HepG2 (cell line): ENCODE results near the gene LRRN3. TPM values are rescaled to one million over a fixed set of nuclear protein-coding genes. Genes with fewer than 3 reads are reported as not detected.

Source experiments
- ATAC-seq: fragments of 200-7000 bp; cut with Tn5 transposase; 3 replicates; pipeline ENCODE4 v1.9.1; 2020; ENCODE audit warnings: mild to moderate bottlenecking, moderate library complexity
- BruUV-seq: library from RNA; stranded (reverse); fragments of 400-500 nt; replicated peaks from 2 replicates; lab custom pipeline; 2021; lab: Mats Ljungman, UMichigan
- CTCF ChIA-PET: fragments of 300-600 bp; formaldehyde crosslinking; extraction: SDS; loops from one replicate; lab custom pipeline; 2021; ENCODE audit warnings: low total read pairs, inconsistent platforms, low intra/inter-chr PET ratio; lab: Yijun Ruan, JAX
- POLR2A ChIA-PET: fragments of 350-600 bp; sonication (Branson Sonifier 250); formaldehyde crosslinking; loops from one replicate; lab custom pipeline; 2020; ENCODE audit warnings: antibody characterized with exemption, inconsistent platforms; lab: Yijun Ruan, JAX
- DNase-seq: peaks from one replicate; pipeline ENCODE4 v3.0.0-alpha.2; 2015; ENCODE audit warnings: low spot score
- FAIRE-seq: peaks from 3 replicates; lab custom pipeline; 2011; peaks lifted over from hg19 to GRCh38; lab: Jason Lieb, UNC
- H2AFZ ChIP-seq: one replicate; pipeline ENCODE4 v1.6.1; 2011; ENCODE audit warnings: low read length, inconsistent platforms
- H3K27ac ChIP-seq: fragments of 300-600 bp; 3 replicates; pipeline ENCODE4 v1.8.0; 2011; ENCODE audit warnings: mixed run types, mild to moderate bottlenecking, mixed read lengths, low read length, inconsistent platforms; ENCODE audit not compliant: insufficient read depth; ENCODE audit errors: extremely low read length
- H3K27me3 ChIP-seq, 2 experiments: fragments of 200-600 bp in 1 of 2; 2 replicates in 1 of 2; 3 replicates in 1 of 2; pipeline versions ENCODE4 v1.6.0 to v1.8.0; 2011; ENCODE audit warnings: low read length in 2 of 2, mild to moderate bottlenecking in 2 of 2, moderate library complexity in 2 of 2, inconsistent platforms in 1 of 2; ENCODE audit not compliant: insufficient read depth in 2 of 2, control insufficient read depth in 1 of 2
- H3K36me3 ChIP-seq, 2 experiments: fragments of 200-600 bp in 1 of 2; replicated peaks in 1 of 2; 2 replicates in 1 of 2; 3 replicates in 1 of 2; pipeline versions ENCODE4 v1.5.1 to v1.8.0; 2011; ENCODE audit warnings: low read length in 2 of 2, inconsistent platforms in 1 of 2; ENCODE audit not compliant: insufficient read depth in 2 of 2, control insufficient read depth in 1 of 2
- H3K4me1 ChIP-seq: 2 replicates; pipeline ENCODE4 v1.5.1; 2012; ENCODE audit warnings: low read length, inconsistent platforms; ENCODE audit not compliant: insufficient read depth
- H3K4me2 ChIP-seq: 2 replicates; pipeline ENCODE4 v1.6.0; 2011; ENCODE audit warnings: low read depth, low read length, inconsistent platforms
- H3K4me3 ChIP-seq, 3 experiments: fragments of 200-600 bp in 1 of 3; sonication (generic), shearing (Covaris generic) in 1 of 3; replicated peaks in 1 of 3; 2 replicates each; pipeline ENCODE4 v1.5.1; 2011 to 2016; ENCODE audit warnings: low read length in 3 of 3, inconsistent platforms in 2 of 3, low read depth in 2 of 3, mild to moderate bottlenecking in 2 of 3, control low read depth in 1 of 3, mixed read lengths in 1 of 3; ENCODE audit not compliant: insufficient read depth in 1 of 3
- H3K79me2 ChIP-seq: one replicate; pipeline ENCODE4 v1.6.1; 2011; ENCODE audit warnings: low read length, inconsistent platforms; ENCODE audit not compliant: insufficient read depth
- H3K9ac ChIP-seq: 2 replicates; pipeline ENCODE4 v1.6.0; 2011; ENCODE audit warnings: mild to moderate bottlenecking, low read depth, low read length, inconsistent platforms; ENCODE audit not compliant: insufficient read depth
- H3K9me3 ChIP-seq: 2 replicates; pipeline ENCODE4 v1.5.1; 2012; ENCODE audit warnings: mild to moderate bottlenecking, low read length
- H4K20me1 ChIP-seq: 2 replicates; pipeline ENCODE4 v1.6.0; 2011; ENCODE audit warnings: inconsistent platforms, mild to moderate bottlenecking, low read length, moderate library complexity; ENCODE audit not compliant: insufficient read depth
- ISX ChIP-seq: sonication (generic); formaldehyde crosslinking; conservative IDR thresholded peaks from 2 replicates; pipeline ENCODE4 v1.5.0; 2020; ENCODE audit warnings: missing genetic modification reagents
- KDM5B ChIP-seq: sonication (generic); formaldehyde crosslinking; IDR thresholded peaks from 2 replicates; pipeline ENCODE4 v1.4.0; 2020; ENCODE audit warnings: missing genetic modification reagents, mild to moderate bottlenecking, borderline replicate concordance
- MAFF ChIP-seq: IDR thresholded peaks from 2 replicates; pipeline ENCODE4 v1.6.1; 2011; ENCODE audit warnings: low read depth, low read length, improper control_type of control experiment
- MAFK ChIP-seq, 2 experiments: IDR thresholded peaks in 1 of 2; conservative IDR thresholded peaks in 1 of 2; 2 replicates each; pipeline ENCODE4 v1.6.1; 2011; ENCODE audit warnings: improper control_type of control experiment in 2 of 2, low read length in 2 of 2
- NR3C1 ChIP-seq: sonication (generic); formaldehyde crosslinking; IDR thresholded peaks from 2 replicates; pipeline ENCODE4 v1.4.0; 2020; ENCODE audit warnings: missing genetic modification reagents
- SOX5 ChIP-seq: IDR thresholded peaks from 2 replicates; pipeline ENCODE4 v1.6.1; 2016; ENCODE audit warnings: borderline replicate concordance
- SP1 ChIP-seq, 2 experiments: fragments of 450-650 bp in 1 of 2; sonication (generic) in 1 of 2; formaldehyde crosslinking in 1 of 2; IDR thresholded peaks; 2 replicates each; pipeline versions ENCODE4 v1.4.0 to v1.6.1; 2016 to 2020; ENCODE audit warnings: missing genetic modification reagents in 1 of 2
- TBX2 ChIP-seq: sonication (generic); formaldehyde crosslinking; IDR thresholded peaks from 2 replicates; pipeline ENCODE4 v1.5.0; 2020; ENCODE audit warnings: missing genetic modification reagents, mild to moderate bottlenecking, borderline replicate concordance
- U2AF2 ChIP-seq: fragments of 200-400 bp; formaldehyde crosslinking; IDR thresholded peaks from 2 replicates; pipeline ENCODE4 v1.6.1; 2017; ENCODE audit warnings: low read depth, mild to moderate bottlenecking, low read length
- ZKSCAN1 ChIP-seq: fragments of 150-350 bp; IDR thresholded peaks from 2 replicates; pipeline ENCODE4 v1.6.1; 2014; ENCODE audit warnings: low read length
- WGBS: methylation state at CpG from one replicate; pipeline ENCODE4 v1.1.6; 2017; ENCODE audit warnings: low lambda C conversion rate; 5-methylcytosine and 5-hydroxymethylcytosine counted together
- in situ Hi-C: cut with HindIII; loops from 2 replicates; pipeline ENCODE4 v1.10.0; 2017; ENCODE audit warnings: low pct_unique_long_range_greater_than_20kb; ENCODE audit not compliant: extremely low pct_ligation_motif_present
- intact Hi-C: fragments of 100-400 bp; cut with micrococcal nuclease; formaldehyde crosslinking; loops from one replicate; pipeline ENCODE4 v1.10.0; 2022; ENCODE audit not compliant: unreplicated experiment
- polyA plus RNA-seq, 8 experiments: library from polyadenylated mRNA; depleted of rRNA in 3 of 8; stranded (reverse) in 7 of 8; unstranded in 1 of 8; fragments of >200 nt; fragmentation: Illumina TruSeq in 4 of 8; extraction: Trizol in 4 of 8; gene quantifications; 2 replicates each; pipeline versions ENCODE4 v1.2.1 to v1.2.3, GENCODE V29; 2011 to 2016; ENCODE audit warnings: low read depth in 4 of 8, missing spikeins in 1 of 8, mixed read lengths in 1 of 8; ENCODE audit not compliant: insufficient read depth in 1 of 8
- total RNA-seq, 5 experiments: library from RNA; depleted of rRNA; stranded (reverse); fragments of >200 nt; fragmentation: Illumina TruSeq; extraction: Trizol; gene quantifications; 2 replicates each; pipeline ENCODE4 v1.2.3, GENCODE V29; 2016; ENCODE audit warnings: low read depth in 1 of 5
- TF ChIP-seq, protein P1 (sequence below): sonication (generic); formaldehyde crosslinking; IDR thresholded peaks from 2 replicates; pipeline ENCODE4 v1.5.0; 2020; ENCODE audit warnings: missing genetic modification reagents
- TF ChIP-seq, protein P2 (sequence below): sonication (generic); formaldehyde crosslinking; IDR thresholded peaks from 2 replicates; pipeline ENCODE4 v1.4.0; 2020; ENCODE audit warnings: missing genetic modification reagents
- TF ChIP-seq, protein P3 (sequence below): sonication (generic); formaldehyde crosslinking; conservative IDR thresholded peaks from 2 replicates; pipeline ENCODE4 v1.5.0; 2020; ENCODE audit warnings: missing genetic modification reagents

The LRRN3 gene
- total and polyA plus RNA-seq, 2 of the 13 experiments (the other 11 are each of a cell fraction or from before 2014, with no cell fraction given), result 0.07 TPM; not detected in 1

DNA sequence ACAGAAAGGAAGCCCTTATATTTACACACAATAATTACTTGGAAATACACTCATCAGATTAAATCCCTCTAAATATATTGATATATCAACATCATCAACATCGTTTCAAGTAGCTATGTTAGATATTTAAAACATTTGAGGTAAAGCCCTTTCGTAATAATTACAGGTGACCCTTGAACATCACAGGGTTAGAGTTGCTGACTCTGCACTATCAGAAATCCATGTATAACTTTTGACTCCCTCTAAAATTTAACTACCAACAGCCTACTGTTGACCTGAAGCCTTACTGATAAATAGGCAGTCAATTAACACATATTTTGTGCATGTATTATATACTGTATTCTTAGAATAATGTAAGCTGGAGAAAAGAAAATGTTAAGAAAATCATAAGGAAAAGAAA lies 34.6 kb upstream of the LRRN3 start:
- Histone ChIP-seq H3K36me3 (no peaks in the 10 kb centered on the region), H3K4me3 (no peak overlapping the region), H3K79me2 (no peaks in the 10 kb centered on the region), H3K4me2 (no peak overlapping the region), H3K27ac (no peak overlapping the region), H3K27me3 (no peaks in the 10 kb centered on the region), H2AFZ (no peak overlapping the region), H3K9me3 (no peaks in the 10 kb centered on the region), H3K9ac (no peak overlapping the region), H3K4me1 (no peaks in the 10 kb centered on the region), H4K20me1 (no peaks in the 10 kb centered on the region)
- POLR2A ChIA-PET, result no interaction called here
- ATAC-seq (no peak), FAIRE-seq (no peak), DNase-seq (no peak)
- intact Hi-C loops (no loop called here), in situ Hi-C loops (no loop called here)
- no TSS peak for BruUV-seq
- TF ChIP-seq MAFF, result peak; percentile 91
- no peak for TF ChIP-seq TBX2 (CRISPR knock-in tag)
- TF ChIP-seq MAFK (conservative IDR thresholded peaks at IDR 0.05 in 1 of 2, IDR thresholded peaks at IDR 0.05 in 1 of 2; ENCODE audit: low read length in 2 of 2), result peak; percentile 92 to 96
- WGBS, result 43% methylated on average over 2 of the region's 2 CpGs
- CTCF ChIA-PET, result no interaction called here

DNA sequence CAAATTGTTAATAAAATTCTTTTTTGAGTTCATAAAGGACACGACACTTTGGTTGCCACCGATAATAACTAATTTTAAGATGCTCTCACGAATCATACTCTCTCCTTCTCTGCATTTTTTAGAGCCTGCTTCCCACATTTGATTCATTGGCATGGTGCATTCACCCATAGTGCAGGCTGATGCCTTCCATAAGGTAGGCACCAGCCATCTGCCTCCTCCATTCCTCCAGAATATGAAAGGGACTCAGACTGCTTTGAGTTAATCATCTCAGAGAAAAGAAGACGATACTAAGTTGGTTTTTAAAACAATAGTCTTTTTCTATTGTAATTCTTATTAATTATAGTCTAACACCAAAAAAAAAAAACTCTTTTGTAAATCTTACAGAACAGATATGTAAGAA lies 33.9 kb upstream of the LRRN3 start:
- DNase-seq (no peak), ATAC-seq (no peak), FAIRE-seq (no peak)
- Histone ChIP-seq H3K27ac (no peak overlapping the region), H3K9me3 (peaks cover 2% of the 10 kb centered on the region; the same call in 1 of the 2 replicates), H4K20me1 (no peaks in the 10 kb centered on the region), H2AFZ (no peak overlapping the region), H3K9ac (no peak overlapping the region), H3K27me3 (no peaks in the 10 kb centered on the region), H3K4me1 (no peaks in the 10 kb centered on the region), H3K4me3 (no peak overlapping the region), H3K4me2 (no peak overlapping the region), H3K36me3 (no peaks in the 10 kb centered on the region), H3K79me2 (no peaks in the 10 kb centered on the region)
- in situ Hi-C loops, result no loop called here
- POLR2A ChIA-PET, result no interaction called here
- CTCF ChIA-PET, result no interaction called here
- 83% methylated on average over 4 of the region's 4 CpGs for WGBS
- BruUV-seq, result no TSS peak
- intact Hi-C loops, result no loop called here
- TF ChIP-seq, protein P1, sequence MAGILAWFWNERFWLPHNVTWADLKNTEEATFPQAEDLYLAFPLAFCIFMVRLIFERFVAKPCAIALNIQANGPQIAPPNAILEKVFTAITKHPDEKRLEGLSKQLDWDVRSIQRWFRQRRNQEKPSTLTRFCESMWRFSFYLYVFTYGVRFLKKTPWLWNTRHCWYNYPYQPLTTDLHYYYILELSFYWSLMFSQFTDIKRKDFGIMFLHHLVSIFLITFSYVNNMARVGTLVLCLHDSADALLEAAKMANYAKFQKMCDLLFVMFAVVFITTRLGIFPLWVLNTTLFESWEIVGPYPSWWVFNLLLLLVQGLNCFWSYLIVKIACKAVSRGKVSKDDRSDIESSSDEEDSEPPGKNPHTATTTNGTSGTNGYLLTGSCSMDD, result no peak
- TF ChIP-seq NR3C1, result no peak
- no peak for TF ChIP-seq ISX (CRISPR knock-in tag)
- no peak for TF ChIP-seq SOX5 (CRISPR knock-in tag)
- TF ChIP-seq, protein P2, sequence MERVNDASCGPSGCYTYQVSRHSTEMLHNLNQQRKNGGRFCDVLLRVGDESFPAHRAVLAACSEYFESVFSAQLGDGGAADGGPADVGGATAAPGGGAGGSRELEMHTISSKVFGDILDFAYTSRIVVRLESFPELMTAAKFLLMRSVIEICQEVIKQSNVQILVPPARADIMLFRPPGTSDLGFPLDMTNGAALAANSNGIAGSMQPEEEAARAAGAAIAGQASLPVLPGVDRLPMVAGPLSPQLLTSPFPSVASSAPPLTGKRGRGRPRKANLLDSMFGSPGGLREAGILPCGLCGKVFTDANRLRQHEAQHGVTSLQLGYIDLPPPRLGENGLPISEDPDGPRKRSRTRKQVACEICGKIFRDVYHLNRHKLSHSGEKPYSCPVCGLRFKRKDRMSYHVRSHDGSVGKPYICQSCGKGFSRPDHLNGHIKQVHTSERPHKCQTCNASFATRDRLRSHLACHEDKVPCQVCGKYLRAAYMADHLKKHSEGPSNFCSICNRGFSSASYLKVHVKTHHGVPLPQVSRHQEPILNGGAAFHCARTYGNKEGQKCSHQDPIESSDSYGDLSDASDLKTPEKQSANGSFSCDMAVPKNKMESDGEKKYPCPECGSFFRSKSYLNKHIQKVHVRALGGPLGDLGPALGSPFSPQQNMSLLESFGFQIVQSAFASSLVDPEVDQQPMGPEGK (CRISPR knock-in tag), result no peak
- no peak for TF ChIP-seq U2AF2
- no peak for TF ChIP-seq ZKSCAN1
- TF ChIP-seq KDM5B (CRISPR knock-in tag), result no peak
- TF ChIP-seq SP1 (IDR thresholded peaks at IDR 0.05), result no peak
- TF ChIP-seq SP1 (CRISPR knock-in tag; IDR thresholded peaks at IDR 0.05), result no peak
- TF ChIP-seq, protein P3, sequence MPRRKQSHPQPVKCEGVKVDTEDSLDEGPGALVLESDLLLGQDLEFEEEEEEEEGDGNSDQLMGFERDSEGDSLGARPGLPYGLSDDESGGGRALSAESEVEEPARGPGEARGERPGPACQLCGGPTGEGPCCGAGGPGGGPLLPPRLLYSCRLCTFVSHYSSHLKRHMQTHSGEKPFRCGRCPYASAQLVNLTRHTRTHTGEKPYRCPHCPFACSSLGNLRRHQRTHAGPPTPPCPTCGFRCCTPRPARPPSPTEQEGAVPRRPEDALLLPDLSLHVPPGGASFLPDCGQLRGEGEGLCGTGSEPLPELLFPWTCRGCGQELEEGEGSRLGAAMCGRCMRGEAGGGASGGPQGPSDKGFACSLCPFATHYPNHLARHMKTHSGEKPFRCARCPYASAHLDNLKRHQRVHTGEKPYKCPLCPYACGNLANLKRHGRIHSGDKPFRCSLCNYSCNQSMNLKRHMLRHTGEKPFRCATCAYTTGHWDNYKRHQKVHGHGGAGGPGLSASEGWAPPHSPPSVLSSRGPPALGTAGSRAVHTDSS (CRISPR knock-in tag), result no peak
